ENCODE data around the gene UNC93A. TPM values are rescaled to one million over a fixed set of nuclear protein-coding genes. Genes with fewer than 3 reads are reported as not detected.

The UNC93A gene
- total RNA-seq, 8 experiments from 2014 or later, result 0.24 to 0.25 TPM; not detected in 6

GRCh38 chr6:167291623-167292300 lies 647 bp downstream of the UNC93A start:
- H3K27ac ChIP-seq, result no peak overlapping the region
- no peak overlapping the region for H3K4me3 ChIP-seq
- in situ Hi-C loops (cut with MboI; ENCODE audit: low pct_unique_long_range_greater_than_20kb in 2 of 9, low sequenced_read_pairs in 9 of 9, unreplicated experiment in 9 of 9), result no loop called here
- peaks cover 4 to 25% of the 10 kb centered on the region in 2 donors for H3K4me1 ChIP-seq (replicated peaks in 1 of 2)
- no peak for ATAC-seq (replicated peaks in 6 of 8)
- 35 to 100% (median 75%) methylated on average over 1 to 6 of the region's 7 CpGs; no CpG with 5 or more reads in 2 of the 10 experiments for WGBS, 10 experiments

DNA sequence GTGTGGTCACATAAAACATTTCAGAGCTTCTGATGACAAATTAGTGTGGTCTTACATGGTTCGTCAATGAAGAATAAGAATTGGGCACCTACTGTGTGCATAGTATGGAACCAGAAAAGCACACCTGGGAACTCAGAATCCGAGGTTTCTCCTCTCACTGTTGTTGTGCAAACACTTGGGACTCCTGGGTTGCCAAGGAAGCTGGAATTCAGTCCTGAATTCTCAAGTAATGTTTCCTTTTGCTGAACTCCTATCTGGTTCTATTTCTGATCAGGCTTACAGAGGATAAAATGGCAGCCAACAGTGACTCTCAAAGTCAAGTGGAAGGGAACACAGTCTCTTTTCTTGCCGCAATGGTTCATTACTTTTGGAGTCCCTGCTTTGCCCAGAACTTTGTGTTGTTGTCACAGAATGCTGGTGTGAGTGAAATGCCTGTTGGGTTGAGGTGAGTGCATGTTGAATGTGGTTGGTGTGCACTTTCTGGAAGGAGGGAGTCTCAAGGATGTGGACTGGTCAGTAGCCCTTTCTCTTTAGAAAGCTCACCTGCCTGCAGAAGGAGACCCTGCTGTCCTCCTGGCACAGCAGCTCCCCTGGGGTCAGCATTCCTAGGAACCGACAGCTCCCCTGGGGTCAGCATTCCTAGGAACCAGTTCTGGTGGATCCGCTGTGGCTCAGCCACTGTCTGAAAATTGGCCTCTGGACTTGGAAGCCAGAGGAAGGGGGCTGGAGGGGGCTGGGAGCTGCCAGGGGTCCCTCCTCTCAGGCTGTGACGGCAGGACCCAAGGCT lies 1.4 kb downstream of the UNC93A start:
- Histone ChIP-seq H3K4me3 (no peak overlapping the region), H3K4me1 (replicated peaks in 1 of 2) (peaks cover 4 to 25% of the 10 kb centered on the region in 2 donors), H3K27ac (no peak overlapping the region)
- in situ Hi-C loops (cut with MboI; ENCODE audit: low pct_unique_long_range_greater_than_20kb in 2 of 9, low sequenced_read_pairs in 9 of 9, unreplicated experiment in 9 of 9), result no loop called here
- WGBS, 10 experiments, result 19 to 100% (median 67%) methylated on average over 1 to 5 of the region's 6 CpGs; no CpG with 5 or more reads in 3 of the 10 experiments
- no peak for ATAC-seq (replicated peaks in 6 of 8)

DNA sequence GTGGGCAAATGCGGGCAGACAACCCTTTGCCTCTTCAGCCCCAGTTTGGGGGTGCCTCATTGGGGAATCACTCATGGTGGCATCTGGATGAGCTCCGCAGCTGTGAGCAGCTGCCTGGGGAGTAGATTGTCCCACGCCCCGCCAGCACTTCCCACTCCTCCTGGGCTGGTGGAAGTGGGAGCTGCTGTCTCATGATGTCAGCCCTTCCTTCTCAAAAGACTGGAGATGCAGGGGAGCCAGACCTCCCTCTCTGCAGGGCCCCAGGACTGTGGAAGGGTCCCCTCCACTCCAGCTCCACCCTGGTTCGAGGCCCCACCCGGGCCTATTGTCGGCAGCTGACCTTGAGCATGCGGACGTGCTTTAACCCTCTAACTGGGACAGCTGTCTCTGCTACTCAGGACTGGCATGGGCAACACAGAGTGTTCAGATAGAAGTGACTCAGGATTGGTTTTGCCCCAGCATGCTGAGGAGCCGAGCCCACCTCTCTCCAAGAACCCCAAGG lies 2.0 kb downstream of the UNC93A start:
- Histone ChIP-seq H3K4me3 (no peak overlapping the region), H3K4me1 (replicated peaks in 1 of 2) (peaks cover 4 to 19% of the 10 kb centered on the region in 2 donors), H3K27ac (no peak overlapping the region)
- 80 to 100% (median 100%) methylated on average over 1 to 2 of the region's 10 CpGs; no CpG with 5 or more reads in 5 of the 10 experiments for WGBS, 10 experiments
- ATAC-seq (replicated peaks in 6 of 8), result no peak
- in situ Hi-C loops (cut with MboI; ENCODE audit: low pct_unique_long_range_greater_than_20kb in 2 of 9, low sequenced_read_pairs in 9 of 9, unreplicated experiment in 9 of 9), result no loop called here

DNA sequence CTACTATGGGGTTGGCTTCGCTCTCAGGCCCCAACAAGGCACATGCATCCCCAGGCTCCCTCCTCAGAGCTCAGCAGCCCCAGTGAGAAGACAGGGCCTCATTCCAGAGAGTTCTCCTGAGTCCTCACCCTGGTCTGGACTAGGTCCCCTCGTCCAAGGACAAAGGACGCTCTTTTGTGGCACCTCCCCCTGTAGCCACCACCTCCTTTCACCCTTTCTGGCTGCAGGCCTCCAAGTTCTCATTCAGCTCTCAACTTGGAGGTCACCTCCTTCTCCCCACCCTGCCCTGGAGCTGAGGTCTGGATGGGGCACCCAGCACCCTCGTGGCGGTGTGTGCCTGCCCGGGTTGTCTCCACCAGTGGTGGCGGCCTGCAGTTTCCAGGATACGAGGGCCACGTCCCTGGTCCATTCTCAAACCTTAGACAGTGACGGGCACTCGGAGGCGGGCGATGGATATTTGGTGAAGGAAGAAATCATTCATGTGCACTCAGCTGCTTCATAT lies 2.5 kb downstream of the UNC93A start:
- no peak overlapping the region for H3K27ac ChIP-seq
- in situ Hi-C loops (cut with MboI; ENCODE audit: low pct_unique_long_range_greater_than_20kb in 2 of 9, low sequenced_read_pairs in 9 of 9, unreplicated experiment in 9 of 9), result no loop called here
- peaks cover 4 to 19% of the 10 kb centered on the region in 2 donors for H3K4me1 ChIP-seq (replicated peaks in 1 of 2)
- no peak for ATAC-seq (replicated peaks in 6 of 8)
- no peak overlapping the region for H3K4me3 ChIP-seq
- WGBS, 10 experiments, result 40 to 100% (median 83%) methylated on average over 1 to 5 of the region's 13 CpGs; no CpG with 5 or more reads in 5 of the 10 experiments

GRCh38 chr6:167294241-167294640 lies 3.1 kb downstream of the UNC93A start:
- Histone ChIP-seq H3K4me3 (no peak overlapping the region), H3K27ac (no peak overlapping the region), H3K4me1 (replicated peaks in 1 of 2) (peaks cover 0 to 14% of the 10 kb centered on the region in 2 donors)
- WGBS, 10 experiments, result 80 to 88% (median 87%) methylated on average over 1 to 6 of the region's 12 CpGs; no CpG with 5 or more reads in 7 of the 10 experiments
- no peak for ATAC-seq (replicated peaks in 6 of 8)
- in situ Hi-C loops (cut with MboI; ENCODE audit: low pct_unique_long_range_greater_than_20kb in 2 of 9, low sequenced_read_pairs in 9 of 9, unreplicated experiment in 9 of 9), result no loop called here

- WGBS, 10 experiments, result 88 to 100% (median 92%) methylated on average over 3 to 19 of the region's 38 CpGs; no CpG with 5 or more reads in 5 of the 10 experiments
- ATAC-seq (replicated peaks in 6 of 8), result no peak
- Histone ChIP-seq H3K4me3 (no peak overlapping the region), H3K27ac (no peak overlapping the region), H3K4me1 (replicated peaks in 1 of 2) (peaks cover 0 to 13% of the 10 kb centered on the region in 2 donors)
- in situ Hi-C loops (cut with MboI; ENCODE audit: low pct_unique_long_range_greater_than_20kb in 2 of 9, low sequenced_read_pairs in 9 of 9, unreplicated experiment in 9 of 9), result no loop called here
These were observed 3.8 kb downstream of the UNC93A start for GRCh38 chr6:167294651-167295494.

DNA sequence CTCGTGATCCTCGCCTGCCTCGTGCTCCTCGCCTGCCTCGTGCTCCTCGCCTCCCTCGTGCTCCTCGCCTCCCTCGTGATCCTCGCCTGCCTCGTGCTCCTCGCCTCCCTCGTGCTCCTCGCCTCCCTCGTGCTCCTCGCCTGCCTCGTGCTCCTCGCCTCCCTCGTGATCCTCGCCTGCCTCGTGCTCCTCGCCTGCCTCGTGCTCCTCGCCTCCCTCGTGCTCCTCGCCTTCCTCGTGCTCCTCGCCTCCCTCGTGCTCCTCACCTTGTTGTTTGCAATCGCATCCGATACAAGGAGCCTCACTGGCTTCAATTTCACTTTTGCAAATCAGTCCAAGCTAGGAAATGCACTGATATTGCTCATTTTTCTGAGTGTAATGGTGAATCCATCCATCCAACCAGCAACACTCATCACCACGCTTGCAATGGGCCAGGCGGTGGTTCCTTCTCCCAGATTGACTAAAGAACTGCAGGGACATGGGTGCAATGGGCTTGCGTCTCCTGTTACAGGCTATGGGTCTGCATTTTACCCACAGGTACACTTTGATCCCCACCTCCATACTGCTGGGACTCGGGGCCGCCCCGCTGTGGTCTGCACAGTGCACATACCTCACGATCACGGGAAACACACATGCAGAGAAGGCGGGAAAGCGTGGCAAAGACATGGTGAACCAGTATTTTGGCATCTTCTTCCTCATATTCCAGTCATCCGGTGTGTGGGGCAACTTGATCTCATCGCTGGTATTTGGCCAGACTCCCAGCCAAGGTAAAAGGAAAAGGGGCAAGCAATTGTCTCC lies 4.6 kb downstream of the UNC93A start:
- no peak overlapping the region for H3K4me3 ChIP-seq
- no peak for ATAC-seq (replicated peaks in 6 of 8)
- H3K27ac ChIP-seq, result no peak overlapping the region
- H3K4me1 ChIP-seq (replicated peaks in 1 of 2), result peaks cover 0 to 13% of the 10 kb centered on the region in 2 donors
- WGBS, 10 experiments, result 30 to 100% (median 92%) methylated on average over 2 to 39 of the region's 43 CpGs; no CpG with 5 or more reads in 2 of the 10 experiments
- in situ Hi-C loops (cut with MboI; ENCODE audit: low pct_unique_long_range_greater_than_20kb in 2 of 9, low sequenced_read_pairs in 9 of 9, unreplicated experiment in 9 of 9), result no loop called here

DNA sequence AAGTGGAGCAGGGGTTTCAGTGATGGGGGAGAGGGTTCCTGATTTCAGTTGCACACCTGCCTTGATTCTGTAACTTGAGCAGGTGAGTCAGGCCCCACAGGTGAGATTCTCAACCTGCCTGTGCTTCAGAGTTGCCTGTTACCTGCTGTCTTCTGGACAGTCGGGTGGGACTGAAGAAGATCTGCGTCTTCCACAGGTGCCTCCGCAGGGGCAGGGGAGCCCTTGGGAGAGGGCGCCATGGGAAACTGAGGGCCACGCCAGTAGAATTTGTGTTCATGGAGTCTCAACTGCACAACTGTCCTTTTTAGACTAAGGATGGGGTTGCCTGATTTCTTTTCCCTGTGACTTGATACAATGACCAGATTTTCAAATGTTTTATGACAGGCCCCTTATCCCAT lies 5.2 kb downstream of the UNC93A start:
- Histone ChIP-seq H3K4me3 (no peak overlapping the region), H3K4me1 (replicated peaks in 1 of 2) (peaks cover 4 to 17% of the 10 kb centered on the region in 2 donors), H3K27ac (no peak overlapping the region)
- no peak for ATAC-seq (replicated peaks in 6 of 8)
- WGBS, 10 experiments, result 81 to 100% (median 92%) methylated on average over 1 to 3 of the region's 5 CpGs; no CpG with 5 or more reads in 7 of the 10 experiments
- in situ Hi-C loops (cut with MboI; ENCODE audit: low pct_unique_long_range_greater_than_20kb in 2 of 9, low sequenced_read_pairs in 9 of 9, unreplicated experiment in 9 of 9), result no loop called here

DNA sequence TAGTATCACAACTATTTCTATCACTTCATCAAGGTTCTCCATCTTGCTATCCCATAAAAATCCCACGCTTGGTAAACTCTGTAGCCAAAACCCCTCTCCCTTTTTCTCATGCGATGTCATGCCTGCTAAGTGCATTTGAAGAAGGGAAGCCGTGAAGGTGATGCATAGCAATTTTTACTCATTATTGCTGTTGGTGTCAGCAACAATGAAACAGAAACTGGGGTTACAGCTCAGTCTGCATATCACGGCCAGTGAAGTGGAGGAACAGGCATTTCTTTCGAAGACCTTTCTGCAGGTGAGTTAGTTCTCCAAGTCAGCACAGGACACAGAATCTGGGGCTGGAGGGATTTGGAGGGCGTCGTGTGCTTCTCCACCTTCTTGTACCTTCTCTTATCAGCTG lies 5.8 kb downstream of the UNC93A start:
- Histone ChIP-seq H3K4me3 (no peak overlapping the region), H3K4me1 (replicated peaks in 1 of 2) (peaks cover 9 to 11% of the 10 kb centered on the region in 2 donors), H3K27ac (no peak overlapping the region)
- in situ Hi-C loops (cut with MboI; ENCODE audit: low pct_unique_long_range_greater_than_20kb in 2 of 9, low sequenced_read_pairs in 9 of 9, unreplicated experiment in 9 of 9), result no loop called here
- WGBS, 10 experiments, result 6 to 100% (median 86%) methylated on average over 1 to 7 of the region's 7 CpGs; no CpG with 5 or more reads in 1 of the 10 experiments
- no peak for ATAC-seq (replicated peaks in 6 of 8)

- no peak overlapping the region for H3K27ac ChIP-seq
- H3K4me3 ChIP-seq, result no peak overlapping the region
- 80 to 100% (median 86%) methylated on average over 1 to 4 of the region's 4 CpGs; no CpG with 5 or more reads in 6 of the 10 experiments for WGBS, 10 experiments
- in situ Hi-C loops (cut with MboI; ENCODE audit: low pct_unique_long_range_greater_than_20kb in 2 of 9, low sequenced_read_pairs in 9 of 9, unreplicated experiment in 9 of 9), result no loop called here
- no peak for ATAC-seq (replicated peaks in 6 of 8)
- H3K4me1 ChIP-seq (replicated peaks in 1 of 2), result peaks cover 5 to 9% of the 10 kb centered on the region in 2 donors
These were observed 7.0 kb downstream of the UNC93A start for GRCh38 chr6:167298127-167298526.

GRCh38 chr6:167299641-167300308 lies 8.7 kb downstream of the UNC93A start:
- peaks cover 5 to 9% of the 10 kb centered on the region in 2 donors for H3K4me1 ChIP-seq (replicated peaks in 1 of 2)
- WGBS, 10 experiments, result 67 to 100% (median 90%) methylated on average over 1 to 11 of the region's 16 CpGs; no CpG with 5 or more reads in 4 of the 10 experiments
- no peak overlapping the region for H3K27ac ChIP-seq
- no peak for ATAC-seq (replicated peaks in 6 of 8)
- H3K4me3 ChIP-seq, result no peak overlapping the region
- in situ Hi-C loops (cut with MboI; ENCODE audit: low pct_unique_long_range_greater_than_20kb in 2 of 9, low sequenced_read_pairs in 9 of 9, unreplicated experiment in 9 of 9), result no loop called here
